Panc1 (cell line): Measurements from ENCODE around the gene AP3S1.

Experiments
- SIN3A ChIP-seq: IDR thresholded peaks from 2 replicates; pipeline ENCODE4 v1.6.1; 2012; ENCODE audit warnings: low read depth, mild to moderate bottlenecking, low read length, moderate library complexity, borderline replicate concordance; ENCODE audit not compliant: insufficient read depth
- TCF7L2 ChIP-seq: IDR thresholded peaks from 2 replicates; pipeline ENCODE4 v1.6.1; 2011; ENCODE audit warnings: mild to moderate bottlenecking, low read depth, low read length, inconsistent platforms
- TF ChIP-seq, protein P1 (sequence below): fragments of 450-650 bp; IDR thresholded peaks from 2 replicates; pipeline ENCODE4 v1.5.1; 2017; ENCODE audit warnings: mild to moderate bottlenecking

DNA sequence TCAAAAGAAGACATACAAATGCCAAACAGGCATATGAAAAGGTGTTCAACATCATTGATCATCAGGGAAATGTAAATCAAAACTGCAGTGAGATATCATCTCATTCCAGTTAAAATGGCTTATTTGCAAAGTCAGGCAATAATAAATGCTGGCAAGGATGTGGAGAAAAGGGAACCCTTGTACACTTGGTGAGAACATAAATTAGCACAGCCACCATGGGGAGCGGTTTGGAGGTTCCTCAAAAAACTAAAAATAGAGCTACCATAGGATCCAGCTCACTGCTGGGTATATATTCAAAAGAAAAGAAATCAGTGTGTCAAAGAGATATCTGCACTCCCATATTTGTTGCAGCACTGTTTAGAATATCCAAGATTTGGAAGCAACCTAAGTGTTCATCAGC, 50.3 kb downstream of the AP3S1 start:
- TF ChIP-seq, protein P1, sequence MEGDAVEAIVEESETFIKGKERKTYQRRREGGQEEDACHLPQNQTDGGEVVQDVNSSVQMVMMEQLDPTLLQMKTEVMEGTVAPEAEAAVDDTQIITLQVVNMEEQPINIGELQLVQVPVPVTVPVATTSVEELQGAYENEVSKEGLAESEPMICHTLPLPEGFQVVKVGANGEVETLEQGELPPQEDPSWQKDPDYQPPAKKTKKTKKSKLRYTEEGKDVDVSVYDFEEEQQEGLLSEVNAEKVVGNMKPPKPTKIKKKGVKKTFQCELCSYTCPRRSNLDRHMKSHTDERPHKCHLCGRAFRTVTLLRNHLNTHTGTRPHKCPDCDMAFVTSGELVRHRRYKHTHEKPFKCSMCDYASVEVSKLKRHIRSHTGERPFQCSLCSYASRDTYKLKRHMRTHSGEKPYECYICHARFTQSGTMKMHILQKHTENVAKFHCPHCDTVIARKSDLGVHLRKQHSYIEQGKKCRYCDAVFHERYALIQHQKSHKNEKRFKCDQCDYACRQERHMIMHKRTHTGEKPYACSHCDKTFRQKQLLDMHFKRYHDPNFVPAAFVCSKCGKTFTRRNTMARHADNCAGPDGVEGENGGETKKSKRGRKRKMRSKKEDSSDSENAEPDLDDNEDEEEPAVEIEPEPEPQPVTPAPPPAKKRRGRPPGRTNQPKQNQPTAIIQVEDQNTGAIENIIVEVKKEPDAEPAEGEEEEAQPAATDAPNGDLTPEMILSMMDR: no peak
- TF ChIP-seq SIN3A (no peak), TCF7L2 (no peak)
